GF-D8 (cell line): ENCODE results near the gene BRD3.
"Not testable (repeated sequence)": the region's sequence is repeated elsewhere in the genome, so short reads cannot be mapped to it uniquely, and the experiment has no call there.

Experiments
- DNase-seq: peaks from one replicate; lab custom pipeline; 2025; lab: John Stamatoyannopoulos, UW

The BRD3 gene

DNA sequence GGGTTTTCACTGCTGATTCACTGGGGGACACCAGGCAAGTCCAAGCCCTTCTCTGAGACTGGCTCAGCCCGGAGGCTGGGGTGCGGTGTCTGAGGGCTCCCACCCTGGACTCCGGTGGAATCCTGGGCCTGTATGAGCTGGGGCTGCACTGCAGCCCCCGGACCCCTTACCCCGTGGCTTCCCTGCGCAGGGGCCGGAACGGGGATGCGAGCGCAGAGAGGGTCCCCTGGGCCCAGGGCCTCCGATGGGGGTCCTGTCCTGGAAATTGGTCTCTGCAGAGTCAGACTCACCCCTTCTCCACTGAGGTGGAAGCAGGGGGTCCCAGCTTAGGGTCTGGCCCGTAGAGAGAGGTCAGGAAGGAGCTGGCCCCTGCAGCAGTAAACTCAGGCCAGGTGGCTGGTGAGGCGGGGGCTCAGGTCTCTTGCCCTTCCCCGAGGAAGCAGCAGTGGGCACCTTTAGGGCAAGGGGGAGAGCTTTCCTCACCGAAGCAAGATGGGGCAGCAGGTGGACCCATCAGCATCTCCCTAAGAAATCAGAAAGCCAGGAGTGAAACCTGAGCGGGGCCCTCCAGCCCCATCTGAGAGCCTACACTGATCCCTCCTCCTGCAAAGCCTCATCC is 74.1 kb downstream of the BRD3 start:
- no peak for DNase-seq

- no peak for DNase-seq
Measured at GRCh38 chr9:133992780-133993634, 74.8 kb downstream of the BRD3 start.

DNA sequence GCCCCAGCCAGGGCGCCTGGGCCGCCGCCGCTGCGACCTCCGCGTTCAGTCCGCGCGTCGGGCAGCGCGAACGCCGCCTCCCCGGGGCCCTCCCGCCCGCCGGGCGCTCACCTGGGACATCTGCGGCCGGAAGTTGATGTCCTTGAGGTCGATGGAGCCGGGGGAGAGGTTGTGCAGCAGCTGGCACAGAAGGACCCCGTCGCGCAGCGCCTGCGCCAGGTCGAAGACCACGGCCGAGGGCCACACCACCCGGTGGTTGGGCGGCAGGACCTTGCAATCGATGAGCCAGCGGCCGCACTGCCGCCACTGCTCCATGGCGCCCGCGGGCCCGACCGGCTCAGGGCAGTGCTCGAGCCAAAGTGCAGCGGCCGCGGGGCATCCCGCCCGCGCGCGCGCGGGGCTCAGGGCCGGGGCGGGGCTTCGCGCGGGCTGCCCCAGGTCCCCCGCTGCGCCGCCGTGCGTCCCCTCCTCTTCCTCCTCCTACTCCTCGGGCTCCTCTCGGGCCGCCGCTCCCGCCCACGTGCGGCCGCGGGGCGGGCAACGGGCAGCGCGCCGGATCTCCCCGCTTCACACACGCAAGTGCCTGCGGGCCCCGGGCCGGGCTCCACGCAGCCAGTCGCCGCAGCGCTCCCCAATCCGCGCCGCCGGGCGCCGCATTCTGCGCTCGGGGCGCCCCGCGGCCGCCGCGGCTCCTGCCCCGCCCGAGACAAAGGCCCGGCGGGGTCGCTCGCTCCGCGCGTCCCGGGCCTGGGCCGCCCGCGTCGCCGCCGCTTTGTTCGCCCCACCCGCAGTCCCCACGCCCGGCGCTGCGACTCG is 75.7 kb downstream of the BRD3 start, which contains the start of gene VAV2:
Gene VAV2, minus strand, starts transcription at position 361 of the 816 bp plus-strand sequence. Its CDS starts 46 bp downstream, at position 315.
- DNase-seq = peak; percentile 24

DNA sequence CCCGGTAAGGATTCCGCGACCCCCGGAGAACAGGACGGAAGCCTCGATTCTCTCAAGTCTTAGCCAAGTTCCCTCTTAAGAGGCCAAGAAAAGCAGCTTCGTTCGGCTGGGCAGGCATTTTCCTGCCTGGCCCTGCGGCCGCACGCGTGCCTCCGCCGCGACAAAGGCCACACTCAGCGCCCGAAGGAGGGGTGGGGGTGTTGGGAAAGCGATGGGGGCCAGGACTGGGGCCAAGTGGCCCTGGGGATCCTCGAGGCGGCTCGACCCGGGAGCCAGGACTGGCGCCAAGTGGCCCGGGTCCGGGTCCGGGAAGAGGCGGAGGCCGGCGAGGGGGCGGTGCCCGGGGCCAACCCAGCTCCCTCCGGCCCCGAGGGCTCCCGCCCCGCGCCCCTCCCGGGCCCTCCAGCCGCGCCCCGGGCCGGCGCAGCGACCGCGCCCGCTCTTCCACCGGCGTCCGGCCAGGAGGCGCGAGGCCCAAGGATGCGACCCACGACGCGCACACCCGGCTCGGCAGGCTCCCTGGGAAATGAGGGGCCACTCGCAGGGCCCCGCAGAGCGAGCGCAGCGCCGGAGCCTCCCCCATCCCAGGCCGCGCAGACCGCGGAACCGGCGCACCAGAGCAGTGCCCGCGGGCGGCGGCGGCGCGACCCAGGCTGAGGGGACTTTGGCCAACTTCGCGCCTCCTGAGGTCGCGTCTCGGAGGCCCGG is 76.5 kb downstream of the BRD3 start:
- no peak for DNase-seq

DNA sequence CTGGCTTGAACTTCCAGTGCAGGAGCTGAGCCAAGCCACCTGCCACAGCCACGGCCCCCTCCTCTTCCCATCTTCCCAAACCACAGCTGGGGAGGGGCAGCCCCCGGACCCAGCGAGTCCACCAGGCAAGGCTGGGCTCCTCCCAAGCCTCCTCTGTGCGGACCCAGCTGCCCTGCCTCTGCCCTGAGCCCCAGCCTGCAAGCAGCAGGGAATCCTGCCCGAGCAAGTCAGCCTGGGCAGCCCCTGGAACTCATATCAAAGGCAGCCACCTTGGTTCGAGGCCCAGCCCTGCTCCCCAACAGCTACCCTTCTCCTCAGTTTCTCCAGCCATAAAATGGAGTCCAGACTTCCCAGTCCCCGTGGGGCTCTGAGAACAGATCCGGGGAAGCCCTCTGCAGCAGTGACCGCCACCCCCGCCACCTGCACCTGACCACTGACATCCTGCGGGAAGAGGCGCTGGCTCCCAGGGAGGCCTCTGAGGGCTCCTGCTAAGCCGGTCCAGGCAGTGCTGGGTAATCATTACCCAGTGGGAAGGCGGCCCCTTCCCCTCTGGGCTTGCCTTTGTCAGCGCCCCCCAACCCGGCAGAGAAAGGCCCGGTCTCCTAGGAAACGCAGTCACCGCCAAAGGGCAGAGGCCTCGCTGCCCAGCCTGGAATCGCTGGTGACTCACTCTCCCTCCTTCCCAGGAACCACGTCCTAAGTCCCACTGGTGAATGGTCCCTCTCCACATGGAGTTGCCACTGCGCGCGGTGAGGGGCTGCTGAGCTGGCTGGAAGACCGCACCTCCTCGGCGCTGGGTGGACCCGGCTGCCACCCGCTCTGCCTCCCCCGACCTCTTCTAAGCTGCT is 77.2 kb downstream of the BRD3 start:
- DNase-seq = no peak

DNA sequence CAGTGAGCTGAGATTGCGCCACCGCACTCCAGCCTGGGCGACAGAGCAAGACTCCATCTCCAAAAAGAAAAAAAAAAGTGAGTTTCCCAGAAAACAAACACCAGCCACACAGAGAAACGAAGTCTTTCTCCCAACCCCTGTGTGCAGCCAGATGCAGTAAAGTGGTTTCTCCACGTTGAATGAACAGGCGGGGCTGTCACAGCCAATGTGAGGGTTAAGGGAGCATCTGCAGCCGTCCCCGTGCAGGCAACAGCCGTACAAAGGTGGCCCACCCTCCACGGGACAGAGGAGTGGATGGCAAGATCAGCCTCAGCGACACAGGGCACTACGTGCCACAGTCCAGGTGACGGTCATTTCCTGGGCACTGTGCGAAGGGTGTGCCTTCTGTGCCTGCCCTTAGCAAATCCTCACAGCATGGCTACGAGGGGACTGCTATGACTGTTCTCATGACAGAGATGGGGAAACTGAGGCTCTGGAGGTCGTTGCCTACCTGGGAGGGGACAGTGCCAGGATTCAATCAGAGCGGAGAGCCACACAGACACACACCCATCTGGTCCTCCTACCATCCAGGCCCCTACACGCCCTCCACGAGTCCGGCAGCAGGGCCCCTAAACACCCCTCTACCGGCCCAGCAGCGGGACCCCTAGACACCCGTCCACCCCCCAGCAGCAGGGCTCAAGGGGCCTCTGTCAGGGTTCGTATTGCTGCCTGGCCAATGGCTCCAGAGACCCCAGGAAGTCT is 78.0 kb downstream of the BRD3 start:
- DNase-seq = no peak

DNA sequence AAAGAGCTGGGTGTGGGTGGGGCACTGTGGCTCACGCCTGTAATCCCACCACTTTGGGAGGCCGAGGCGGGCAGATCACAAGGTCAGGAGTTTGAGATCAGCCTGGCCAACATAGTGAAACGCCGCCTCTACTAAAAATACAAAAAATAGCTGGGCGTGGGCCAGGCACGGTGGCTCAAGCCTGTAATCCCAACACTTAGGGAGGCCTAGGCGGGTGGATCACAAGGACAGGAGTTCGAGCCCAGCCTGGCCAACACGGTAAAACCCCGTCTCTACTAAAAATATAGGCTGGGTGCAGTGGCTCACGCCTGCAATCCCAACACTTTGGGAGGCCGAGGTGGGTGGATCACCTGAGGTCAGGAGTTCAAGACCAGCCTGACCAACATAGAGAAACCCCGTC is 79.1 kb downstream of the BRD3 start:
- not testable (repeated sequence) for DNase-seq

DNA sequence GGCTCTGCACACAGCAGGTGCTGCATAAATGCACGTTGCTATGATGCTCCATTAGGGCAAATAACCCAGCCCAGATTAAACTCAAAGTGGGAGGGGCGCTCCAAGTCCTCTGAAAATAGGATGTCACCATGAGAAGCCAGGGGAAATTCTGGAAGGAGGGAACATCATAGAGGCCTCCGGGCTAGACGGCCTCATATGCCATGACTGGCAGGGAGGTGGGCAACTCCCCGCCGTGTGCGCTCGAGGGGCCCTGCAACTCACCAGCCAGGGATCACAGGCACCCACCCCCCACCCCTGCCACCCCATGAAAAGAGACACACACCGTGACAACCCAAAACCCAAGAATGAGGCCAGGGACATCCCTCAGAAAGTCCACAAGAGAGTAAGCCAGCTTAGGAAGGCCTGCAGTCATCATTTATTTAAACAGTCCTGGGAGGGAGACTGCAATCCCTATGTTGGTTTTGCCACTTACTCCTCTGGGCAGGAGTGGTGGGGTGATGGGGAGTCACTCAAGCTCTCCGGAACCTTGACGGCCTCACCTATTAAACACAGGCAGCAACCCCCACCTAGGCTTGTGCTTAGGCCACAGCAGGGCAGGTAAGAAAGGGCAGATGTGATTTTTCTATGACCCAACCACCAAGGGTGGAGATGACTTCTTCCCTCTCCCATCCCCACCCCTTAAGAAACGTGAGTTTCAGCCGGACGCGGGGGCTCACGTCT is 79.7 kb downstream of the BRD3 start:
- DNase-seq = no peak

DNA sequence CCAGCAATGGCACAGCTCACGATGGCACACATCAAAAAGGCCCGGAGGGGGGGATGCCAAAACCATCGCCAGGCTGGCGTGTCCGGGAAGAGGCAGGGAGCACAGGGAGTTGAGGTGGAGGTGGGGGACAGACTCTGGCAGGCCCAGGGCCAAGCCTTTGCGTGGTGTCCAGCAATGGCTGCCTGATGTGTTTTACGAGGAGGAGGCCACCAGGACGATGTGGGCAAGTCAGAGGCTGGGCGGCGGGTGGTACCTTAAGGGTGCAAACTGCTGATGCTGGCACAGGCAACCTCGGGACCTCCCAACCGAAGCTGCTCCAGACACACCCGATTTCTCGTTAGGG is 80.4 kb downstream of the BRD3 start:
- DNase-seq = no peak

DNA sequence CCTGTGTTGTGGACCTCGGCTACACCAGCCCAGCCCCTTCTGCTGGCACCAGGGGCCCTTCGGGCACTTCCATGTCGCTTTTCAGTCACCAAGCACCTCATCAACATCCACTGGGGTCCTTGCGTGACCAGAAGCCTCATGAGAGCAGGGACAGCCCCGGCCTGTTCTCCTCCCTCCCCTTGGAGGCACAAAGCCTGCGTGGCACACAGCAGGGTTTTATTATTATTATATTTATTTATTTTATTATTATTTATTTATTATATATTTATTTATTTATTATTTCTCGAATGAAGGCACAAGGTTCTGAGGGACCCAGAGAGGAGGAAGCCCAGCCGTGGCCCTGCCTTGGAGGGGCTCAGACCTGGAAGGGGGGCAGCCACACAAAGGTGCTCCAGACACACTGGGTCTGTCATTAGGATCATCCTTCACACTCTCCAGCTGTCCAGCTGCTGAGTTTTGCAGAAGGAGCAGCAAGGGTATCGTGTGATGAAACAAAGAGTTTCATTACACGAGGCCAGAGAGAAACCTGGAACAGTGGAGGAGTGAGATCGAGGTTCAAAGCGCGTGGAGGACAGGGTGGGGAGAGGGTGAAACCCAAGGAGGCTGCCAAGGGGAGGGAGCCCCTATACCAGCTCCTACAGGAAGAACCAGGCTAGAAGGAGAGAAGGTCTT is 80.9 kb downstream of the BRD3 start:
- no peak for DNase-seq

- no peak for DNase-seq
Measured at GRCh38 chr9:133986061-133986460, 81.8 kb downstream of the BRD3 start.

- DNase-seq = no peak
Measured at GRCh38 chr9:133982971-133983720, 84.7 kb downstream of the BRD3 start.

DNA sequence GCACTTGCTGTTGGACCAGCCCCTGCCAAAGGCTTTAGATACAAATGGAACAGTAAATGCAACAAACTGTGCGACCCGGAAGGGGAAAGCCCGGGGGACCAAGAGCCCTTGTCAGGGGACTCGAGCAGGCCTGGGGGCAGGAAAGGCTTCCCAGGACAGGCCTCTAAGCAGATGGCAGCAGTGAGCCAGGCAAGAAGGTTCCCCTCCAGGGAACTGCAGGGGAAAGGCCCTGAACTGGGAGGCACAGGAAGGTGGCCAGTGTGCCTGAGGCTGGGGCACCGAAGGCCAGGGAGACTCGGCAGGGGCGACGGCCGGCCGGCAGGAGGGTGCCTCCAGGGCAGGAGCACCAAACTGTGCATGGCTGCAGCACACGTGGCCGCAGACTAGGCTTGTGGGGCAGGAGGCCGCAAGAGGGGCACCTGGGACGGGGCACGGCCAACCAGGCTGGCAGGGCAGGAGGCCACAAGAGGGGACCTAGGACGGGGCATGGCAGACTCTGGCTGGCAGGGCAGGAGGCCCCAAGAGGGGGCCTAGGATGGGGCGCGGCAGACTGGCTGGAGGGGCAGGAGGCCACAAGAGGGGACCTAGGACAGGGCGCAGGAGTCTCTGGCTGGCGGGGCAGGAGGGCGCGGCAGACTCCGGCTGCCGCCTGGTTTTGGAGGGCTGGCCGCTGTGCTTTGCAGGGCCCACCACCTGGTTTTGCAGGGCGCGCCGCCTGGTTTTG is 85.7 kb downstream of the BRD3 start:
- DNase-seq = no peak

DNA sequence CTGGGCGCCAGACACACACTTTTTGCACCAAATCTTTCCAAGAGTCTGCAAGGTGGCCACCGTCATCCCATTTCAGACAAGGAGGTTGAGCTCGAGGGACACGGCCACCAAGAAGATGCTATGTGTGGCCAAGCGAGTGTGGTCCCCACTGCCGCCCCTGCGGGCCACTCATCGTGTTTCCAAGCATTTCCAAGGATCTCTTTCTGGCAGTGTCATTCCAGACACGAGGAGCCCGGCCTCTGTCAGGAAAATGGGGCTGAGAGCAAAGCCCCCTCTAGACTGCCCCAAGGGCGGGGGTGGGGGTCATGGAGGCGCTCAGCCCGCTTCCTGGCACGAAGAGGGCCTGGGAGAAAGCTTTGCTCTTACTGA is 86.3 kb downstream of the BRD3 start:
- no peak for DNase-seq

DNA sequence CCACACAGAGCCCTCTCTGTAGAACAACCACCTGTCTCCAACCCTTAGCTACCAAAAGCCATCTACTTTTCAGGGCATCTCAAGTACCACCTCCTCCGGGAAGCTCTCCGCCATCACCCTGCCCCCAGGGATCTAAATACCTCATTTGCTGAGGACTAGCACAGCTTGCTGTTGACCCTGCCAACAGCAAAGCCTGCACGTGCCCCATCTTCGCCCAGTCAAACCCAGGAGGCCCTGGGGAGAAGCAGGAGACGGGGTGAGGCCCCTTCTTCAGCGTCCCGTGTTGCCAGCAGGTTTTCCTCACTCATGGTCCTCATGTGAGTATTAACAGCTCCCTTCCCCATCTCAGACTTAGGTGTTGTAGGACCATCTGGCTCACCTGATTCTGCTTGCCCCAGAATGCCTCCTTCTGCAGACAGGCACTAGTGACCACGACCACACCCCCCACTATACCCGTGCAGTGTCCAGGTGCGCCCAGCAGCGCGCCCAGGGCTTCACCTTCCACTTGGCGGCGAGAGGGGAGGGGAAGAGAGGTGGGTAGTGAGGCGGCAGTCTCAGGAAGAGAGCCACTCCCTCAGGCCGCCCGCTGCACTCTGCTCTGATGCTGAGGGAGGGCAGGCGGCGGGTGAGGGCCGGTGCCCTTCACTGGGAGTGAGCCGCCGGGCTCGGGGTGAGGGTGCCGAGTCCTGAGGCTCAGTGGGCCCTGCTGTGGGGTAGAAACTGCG is 86.8 kb downstream of the BRD3 start:
- DNase-seq = no peak
